Measurements from ENCODE around the gene DBN1. TPM values are rescaled to one million over a fixed set of nuclear protein-coding genes. Genes with fewer than 3 reads are reported as not detected.

The DBN1 gene
- total and polyA plus RNA-seq, 9 donors, result 18.4 to 91.6 (median 55.7) TPM

DNA sequence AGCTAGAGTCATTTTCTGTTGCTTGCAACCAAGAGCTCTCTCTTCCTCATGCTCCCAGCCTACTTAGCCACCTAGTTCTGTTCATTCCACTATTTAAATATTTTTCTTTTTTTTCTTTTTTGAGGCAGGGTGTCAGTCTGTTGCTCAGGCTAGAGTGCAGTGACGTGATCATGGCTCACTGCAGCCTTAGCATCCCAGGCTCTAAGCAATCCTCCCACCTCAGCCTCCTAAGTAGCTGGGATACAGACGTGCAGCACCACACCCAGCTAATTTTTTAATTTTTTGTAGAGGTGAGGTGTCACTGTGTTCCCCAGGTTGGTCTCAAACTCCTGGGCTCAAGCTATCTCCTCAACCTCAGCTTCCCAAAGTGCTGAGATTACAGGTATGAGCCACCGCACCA is 59.0 kb downstream of the DBN1 start:
- DNase-seq, result no peak
- 72 to 80% (median 77%) methylated on average over 3 of the region's 3 CpGs for WGBS, 3 donors
- TF ChIP-seq EP300 (IDR thresholded peaks at IDR 0.05) (no peak), POLR2A (IDR thresholded peaks at IDR 0.05) (no peak)
- TF ChIP-seq, protein P1, sequence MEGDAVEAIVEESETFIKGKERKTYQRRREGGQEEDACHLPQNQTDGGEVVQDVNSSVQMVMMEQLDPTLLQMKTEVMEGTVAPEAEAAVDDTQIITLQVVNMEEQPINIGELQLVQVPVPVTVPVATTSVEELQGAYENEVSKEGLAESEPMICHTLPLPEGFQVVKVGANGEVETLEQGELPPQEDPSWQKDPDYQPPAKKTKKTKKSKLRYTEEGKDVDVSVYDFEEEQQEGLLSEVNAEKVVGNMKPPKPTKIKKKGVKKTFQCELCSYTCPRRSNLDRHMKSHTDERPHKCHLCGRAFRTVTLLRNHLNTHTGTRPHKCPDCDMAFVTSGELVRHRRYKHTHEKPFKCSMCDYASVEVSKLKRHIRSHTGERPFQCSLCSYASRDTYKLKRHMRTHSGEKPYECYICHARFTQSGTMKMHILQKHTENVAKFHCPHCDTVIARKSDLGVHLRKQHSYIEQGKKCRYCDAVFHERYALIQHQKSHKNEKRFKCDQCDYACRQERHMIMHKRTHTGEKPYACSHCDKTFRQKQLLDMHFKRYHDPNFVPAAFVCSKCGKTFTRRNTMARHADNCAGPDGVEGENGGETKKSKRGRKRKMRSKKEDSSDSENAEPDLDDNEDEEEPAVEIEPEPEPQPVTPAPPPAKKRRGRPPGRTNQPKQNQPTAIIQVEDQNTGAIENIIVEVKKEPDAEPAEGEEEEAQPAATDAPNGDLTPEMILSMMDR (IDR thresholded peaks at IDR 0.05), result no peak
- Histone ChIP-seq H3K36me3 (no peaks in the 10 kb centered on the region), H3K4me1 (ENCODE audit: insufficient read depth) (no peaks in the 10 kb centered on the region), H3K27me3 (no peaks in the 10 kb centered on the region), H3K9me3 (no peaks in the 10 kb centered on the region), H3K4me3 (no peak overlapping the region), H3K27ac (no peak overlapping the region)
- intact Hi-C loops (cut with DNase I), result no loop called here

DNA sequence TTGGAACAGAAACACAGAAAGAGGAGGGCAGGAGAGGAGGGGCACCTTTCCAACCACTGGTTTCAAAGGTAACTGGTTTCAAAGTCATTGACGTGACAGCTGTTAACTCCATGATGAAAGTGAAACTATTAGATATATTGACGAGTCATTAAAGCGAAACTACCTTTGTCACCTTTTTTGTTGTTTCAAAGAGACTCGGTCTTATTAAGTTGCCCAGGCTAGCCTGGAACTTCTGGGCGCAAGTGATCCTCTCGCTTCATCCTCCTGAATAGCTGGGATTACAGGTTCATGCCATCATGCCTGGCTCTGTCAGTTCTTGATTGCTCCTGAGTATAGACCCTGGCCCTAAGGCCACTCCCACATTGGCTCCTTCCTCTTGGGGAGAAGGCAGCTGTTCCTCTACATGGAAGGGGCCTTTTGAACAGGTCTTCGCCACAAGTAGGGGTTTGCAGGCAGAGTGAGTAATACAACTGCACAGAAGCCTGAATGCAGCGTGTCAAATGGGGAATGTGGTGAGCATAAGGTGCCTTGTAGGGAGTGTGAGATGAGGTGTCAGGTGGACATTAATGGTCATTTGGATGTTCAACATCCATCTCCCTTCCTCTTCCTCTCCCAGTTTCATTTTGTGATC is 60.7 kb downstream of the DBN1 start:
- 78 to 85% (median 81%) methylated on average over 8 of the region's 8 CpGs for WGBS, 3 donors
- Histone ChIP-seq H3K36me3 (no peaks in the 10 kb centered on the region), H3K9me3 (no peaks in the 10 kb centered on the region), H3K27ac (no peak overlapping the region), H3K27me3 (no peaks in the 10 kb centered on the region), H3K4me3 (no peak overlapping the region), H3K4me1 (ENCODE audit: insufficient read depth) (no peaks in the 10 kb centered on the region)
- intact Hi-C loops (cut with DNase I), result no loop called here
- DNase-seq, result no peak
- TF ChIP-seq, protein P1 (IDR thresholded peaks at IDR 0.05), result no peak
- TF ChIP-seq EP300 (IDR thresholded peaks at IDR 0.05), result no peak
- TF ChIP-seq POLR2A (IDR thresholded peaks at IDR 0.05), result no peak

DNA sequence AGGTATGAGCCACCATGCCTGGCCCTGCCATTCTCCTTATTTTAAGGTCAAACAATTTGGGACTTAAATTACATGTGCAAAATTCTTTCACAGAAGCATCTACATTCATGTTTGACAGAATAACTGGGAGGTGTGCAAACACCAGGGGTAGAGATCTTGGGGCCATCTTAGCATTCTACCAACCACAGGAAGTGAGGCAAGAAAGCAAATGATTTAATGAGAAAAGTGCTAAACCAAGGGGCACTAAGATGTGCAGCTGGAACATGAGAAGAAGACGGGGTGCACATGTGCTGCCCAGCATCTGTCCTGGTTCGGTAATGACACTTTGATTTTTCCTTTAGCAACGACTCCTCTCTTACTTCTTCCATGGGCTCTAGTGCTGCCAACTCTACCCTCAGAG is 62.9 kb downstream of the DBN1 start:
- intact Hi-C loops (cut with DNase I), result no loop called here
- H3K27me3 ChIP-seq, result no peaks in the 10 kb centered on the region
- H3K27ac ChIP-seq, result no peak overlapping the region
- no peaks in the 10 kb centered on the region for H3K9me3 ChIP-seq
- 76 to 89% (median 88%) methylated on average over 3 of the region's 3 CpGs for WGBS, 3 donors
- TF ChIP-seq, protein P1 (IDR thresholded peaks at IDR 0.05), result no peak
- no peak for TF ChIP-seq EP300 (IDR thresholded peaks at IDR 0.05)
- no peak for TF ChIP-seq POLR2A (IDR thresholded peaks at IDR 0.05)
- no peak for DNase-seq
- no peak overlapping the region for H3K4me3 ChIP-seq
- H3K36me3 ChIP-seq, result no peaks in the 10 kb centered on the region
- H3K4me1 ChIP-seq (ENCODE audit: insufficient read depth), result no peaks in the 10 kb centered on the region

DNA sequence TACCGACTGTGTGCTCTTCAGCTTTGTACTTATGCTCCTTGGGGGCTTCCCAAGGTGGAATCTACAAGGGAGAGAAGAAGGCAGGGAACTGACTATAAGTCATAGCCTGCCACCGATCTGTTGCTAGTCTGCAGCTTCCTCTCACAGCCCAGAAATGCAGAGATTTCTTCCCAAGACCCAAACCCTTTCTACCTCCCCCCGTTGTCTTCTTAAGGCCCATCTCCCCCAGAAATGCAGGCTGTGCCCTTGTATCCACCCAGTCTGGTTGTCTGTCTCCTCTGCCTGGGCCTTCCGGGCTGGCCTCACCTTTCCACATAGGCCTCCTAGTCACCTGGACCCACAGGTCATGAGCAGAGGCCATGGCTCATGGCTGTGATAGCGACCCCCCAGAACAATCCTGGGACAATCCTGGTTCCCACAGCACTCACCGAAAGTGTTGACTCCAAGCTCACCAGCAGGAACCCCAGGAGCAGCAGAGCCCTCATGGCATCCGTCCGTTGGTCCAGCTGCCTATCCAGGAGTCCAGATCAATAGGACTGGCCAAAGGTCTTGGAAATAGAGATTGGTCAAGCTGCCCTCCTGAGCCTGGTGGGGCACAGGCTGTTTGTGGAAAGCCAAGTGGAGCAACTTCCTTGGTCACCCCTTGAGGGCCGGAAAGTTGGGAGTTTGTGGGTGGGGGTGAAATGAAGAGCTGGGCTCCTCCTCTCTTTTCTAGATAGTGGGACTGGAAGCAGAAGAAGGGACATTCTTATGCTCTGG is 64.2 kb downstream of the DBN1 start, which contains the start of gene F12:
Gene F12, minus strand, starts transcription at position 522 of the 759 bp plus-strand sequence. Its CDS starts 37 bp downstream, at position 485.
- intact Hi-C loops (cut with DNase I), result loop anchor here in 1 of 4 donors (5.0 kb wide), 1 partner anchor 38 kb away; the partner anchor contains the start of gene PRR7
- Histone ChIP-seq H3K27ac (no peak within 1 kb of the TSS), H3K4me3 (no peak within 1 kb of the TSS), H3K9me3 (no peaks in the 10 kb centered on the region), H3K27me3 (no peaks in the 10 kb centered on the region), H3K36me3 (no peaks in the 10 kb centered on the region), H3K4me1 (ENCODE audit: insufficient read depth) (peaks cover 2% of the 10 kb centered on the region)
- WGBS, 3 donors, result 85 to 88% (median 87%) methylated on average over 9 of the region's 9 CpGs
- DNase-seq, result no peak
- TF ChIP-seq, protein P1 (IDR thresholded peaks at IDR 0.05), result no peak
- TF ChIP-seq EP300 (IDR thresholded peaks at IDR 0.05) (no peak), POLR2A (IDR thresholded peaks at IDR 0.05) (no peak)

Other genes with a start within 250 kb of the DBN1 start
- gene RAB24, start 169.9 kb downstream of the DBN1 start, total RNA-seq, result 10 to 100 TPM; 23.3 to 40.4 (median 26.8) TPM
- 10 to 100 TPM; 17.0 to 40.4 TPM for gene RAB24, start 169.9 kb downstream of the DBN1 start, polyA plus RNA-seq
- 10 to 100 TPM; 42.8 to 96.8 (median 74.6) TPM for gene PRELID1, start 169.8 kb downstream of the DBN1 start, total RNA-seq
- gene PRELID1, start 169.8 kb downstream of the DBN1 start, polyA plus RNA-seq, result 10 to 100 TPM; 65.0 to 77.6 TPM
- gene MXD3, start 161.7 kb downstream of the DBN1 start, total RNA-seq, result 1 to 10 TPM; 3.2 to 9.8 (median 6.2) TPM
- gene MXD3, start 161.7 kb downstream of the DBN1 start, polyA plus RNA-seq, result 1 to 10 TPM in 1 of 2 donors, under 1 TPM in 1; 0.30 to 6.0 TPM
- gene LMAN2, start 122.0 kb downstream of the DBN1 start, total RNA-seq, result 100 to 1,000 TPM in 2 of 7 donors, 10 to 100 TPM in 5; 63.5 to 154 (median 93.5) TPM
- gene LMAN2, start 122.0 kb downstream of the DBN1 start, polyA plus RNA-seq, result 100 to 1,000 TPM in 1 of 2 donors, 10 to 100 TPM in 1; 85.0 to 142 TPM
- 10 to 100 TPM in 1 of 7 donors, 1 to 10 TPM in 6; 4.0 to 27.0 (median 8.0) TPM for gene RGS14, start 115.7 kb downstream of the DBN1 start, total RNA-seq
- 1 to 10 TPM in 1 of 2 donors, under 1 TPM in 1; 0.73 to 6.2 TPM for gene RGS14, start 115.7 kb downstream of the DBN1 start, polyA plus RNA-seq
- not detected for gene SLC34A1, start 89.2 kb downstream of the DBN1 start, total RNA-seq
- gene SLC34A1, start 89.2 kb downstream of the DBN1 start, polyA plus RNA-seq, result not detected
- not detected for gene PFN3, start 73.0 kb downstream of the DBN1 start, total RNA-seq
- not detected for gene PFN3, start 73.0 kb downstream of the DBN1 start, polyA plus RNA-seq
- 1 to 10 TPM in 1 of 7 donors, under 1 TPM in 1, not detected in 5; 0.28 to 1.7 TPM for gene F12, start 64.1 kb downstream of the DBN1 start, total RNA-seq
- not detected for gene F12, start 64.1 kb downstream of the DBN1 start, polyA plus RNA-seq
- 10 to 100 TPM; 13.6 to 30.3 (median 21.7) TPM for gene GRK6, start 47.0 kb downstream of the DBN1 start, total RNA-seq
- gene GRK6, start 47.0 kb downstream of the DBN1 start, polyA plus RNA-seq, result 10 to 100 TPM in 1 of 2 donors, 1 to 10 TPM in 1; 5.9 to 15.3 TPM
- 10 to 100 TPM in 1 of 7 donors, 1 to 10 TPM in 5, under 1 TPM in 1; 0.66 to 11.4 (median 2.1) TPM for gene PRR7, start 26.8 kb downstream of the DBN1 start, total RNA-seq
- under 1 TPM in 1 of 2 donors, not detected in 1; 0.51 TPM for gene PRR7, start 26.8 kb downstream of the DBN1 start, polyA plus RNA-seq
- 100 to 1,000 TPM in 4 of 7 donors, 10 to 100 TPM in 3; 32.7 to 243 (median 151) TPM for gene PDLIM7, start 24.0 kb upstream of the DBN1 start, total RNA-seq
- gene PDLIM7, start 24.0 kb upstream of the DBN1 start, polyA plus RNA-seq, result 10 to 100 TPM; 25.7 to 83.3 TPM
- 1 to 10 TPM; 1.3 to 7.2 (median 2.5) TPM for gene DOK3, start 36.2 kb upstream of the DBN1 start, total RNA-seq
- gene DOK3, start 36.2 kb upstream of the DBN1 start, polyA plus RNA-seq, result 1 to 10 TPM; 1.8 to 4.2 TPM
- gene DDX41, start 43.3 kb upstream of the DBN1 start, total RNA-seq, result 100 to 1,000 TPM in 1 of 7 donors, 10 to 100 TPM in 6; 63.5 to 104 (median 76.0) TPM
- gene DDX41, start 43.3 kb upstream of the DBN1 start, polyA plus RNA-seq, result 10 to 100 TPM; 58.3 to 63.6 TPM
- 10 to 100 TPM; 50.2 to 77.6 (median 64.3) TPM for gene FAM193B, start 80.9 kb upstream of the DBN1 start, total RNA-seq
- gene FAM193B, start 80.9 kb upstream of the DBN1 start, polyA plus RNA-seq, result 10 to 100 TPM; 14.8 to 77.3 TPM
- gene TMED9, start 118.6 kb upstream of the DBN1 start, total RNA-seq, result 100 to 1,000 TPM in 2 of 7 donors, 10 to 100 TPM in 5; 54.0 to 112 (median 80.7) TPM
- 10 to 100 TPM; 68.5 to 80.3 TPM for gene TMED9, start 118.6 kb upstream of the DBN1 start, polyA plus RNA-seq
- gene B4GALT7, start 126.5 kb upstream of the DBN1 start, total RNA-seq, result 10 to 100 TPM; 18.0 to 40.0 (median 27.2) TPM
- gene B4GALT7, start 126.5 kb upstream of the DBN1 start, polyA plus RNA-seq, result 10 to 100 TPM in 1 of 2 donors, 1 to 10 TPM in 1; 8.5 to 28.7 TPM

Measured in ovary (tissue), 9 donors.